Panc1 (cell line): ENCODE measurements around the gene CDC7.

Experiments used
- CTCF ChIP-seq: fragments of 450-650 bp; IDR thresholded peaks from 2 replicates; pipeline ENCODE4 v1.5.1; 2017; ENCODE audit warnings: mild to moderate bottlenecking
- POLR2AphosphoS5 ChIP-seq: IDR thresholded peaks from 2 replicates; pipeline ENCODE4 v1.6.1; 2012; ENCODE audit warnings: mild to moderate bottlenecking, low read depth, low read length, moderate library complexity
- SIN3A ChIP-seq: IDR thresholded peaks from 2 replicates; pipeline ENCODE4 v1.6.1; 2012; ENCODE audit warnings: low read depth, mild to moderate bottlenecking, low read length, moderate library complexity, borderline replicate concordance; ENCODE audit not compliant: insufficient read depth

- no peak for TF ChIP-seq CTCF
- TF ChIP-seq POLR2AphosphoS5: no peak
- no peak for TF ChIP-seq SIN3A
These were observed 2.0 kb upstream of the CDC7 start for GRCh38 chr1:91498498-91499245.
